ENCODE measurements around the gene PRKX.

GRCh38 chrX:3674881-3675280, 38.6 kb downstream of the PRKX start:
- TF ChIP-seq CTCF (IDR thresholded peaks at IDR 0.05) (no peak), POLR2A (IDR thresholded peaks at IDR 0.05) (no peak)

Measured in right lobe of liver (tissue), 4 donors.